DND-41 (cell line): ENCODE data around the gene RACGAP1.

ENCODE experiments used
- ATAC-seq: fragments of 200-7000 bp; cut with Tn5 transposase; 3 replicates; pipeline ENCODE4 v1.9.1; 2021; ENCODE audit warnings: low read depth; ENCODE audit not compliant: insufficient read depth
- DNase-seq: peaks from one replicate; pipeline ENCODE4 v3.0.0-alpha.2; 2020
- H2AFZ ChIP-seq: 2 replicates; pipeline ENCODE4 v1.6.0; 2012; ENCODE audit warnings: low read depth, low read length
- H3K27ac ChIP-seq: 2 replicates; pipeline ENCODE4 v1.5.1; 2012; ENCODE audit warnings: low read length, inconsistent platforms
- H3K27me3 ChIP-seq: fragments of 200-600 bp; sonication (generic); 2 replicates; pipeline ENCODE4 v1.6.0; 2012; ENCODE audit warnings: low read length, mild to moderate bottlenecking, inconsistent platforms; ENCODE audit not compliant: insufficient read depth, poor library complexity
- H3K36me3 ChIP-seq: 2 replicates; pipeline ENCODE4 v1.5.1; 2012; ENCODE audit warnings: low read length, inconsistent platforms; ENCODE audit not compliant: insufficient read depth
- H3K4me1 ChIP-seq: 2 replicates; pipeline ENCODE4 v1.5.1; 2012; ENCODE audit warnings: mild to moderate bottlenecking, low read length; ENCODE audit not compliant: insufficient read depth
- H3K4me2 ChIP-seq: 2 replicates; pipeline ENCODE4 v1.6.0; 2012; ENCODE audit warnings: mild to moderate bottlenecking, moderate library complexity, low read length, inconsistent platforms; ENCODE audit not compliant: insufficient read depth
- H3K4me3 ChIP-seq, 2 experiments: fragments of 200-600 bp in 1 of 2; shearing (Covaris generic) in 1 of 2; 2 replicates each; pipeline ENCODE4 v1.5.1; 2012 to 2016; ENCODE audit warnings: inconsistent platforms in 2 of 2, low read length in 2 of 2, mild to moderate bottlenecking in 2 of 2, low read depth in 1 of 2, moderate library complexity in 1 of 2
- H3K79me2 ChIP-seq: 2 replicates; pipeline ENCODE4 v1.6.0; 2012; ENCODE audit warnings: low read length, inconsistent platforms; ENCODE audit not compliant: insufficient read depth
- H3K9ac ChIP-seq: 2 replicates; pipeline ENCODE4 v1.6.0; 2012; ENCODE audit warnings: low read depth, mild to moderate bottlenecking, inconsistent platforms, low read length, moderate library complexity
- H3K9me3 ChIP-seq: 2 replicates; pipeline ENCODE4 v1.5.1; 2012; ENCODE audit warnings: low read length, moderate library complexity, mild to moderate bottlenecking, inconsistent platforms; ENCODE audit not compliant: insufficient read depth, severe bottlenecking
- H4K20me1 ChIP-seq: 2 replicates; pipeline ENCODE4 v1.6.0; 2012; ENCODE audit warnings: low read length; ENCODE audit not compliant: insufficient read depth
- EZH2 ChIP-seq: IDR thresholded peaks from 3 replicates; pipeline ENCODE4 v1.6.1; 2012; ENCODE audit warnings: borderline replicate concordance, low read depth, mild to moderate bottlenecking, moderate library complexity, low read length, inconsistent platforms; ENCODE audit not compliant: severe bottlenecking
- TF ChIP-seq, protein P1 (sequence below): IDR thresholded peaks from 2 replicates; pipeline ENCODE4 v1.5.1; 2012; ENCODE audit warnings: borderline replicate concordance, low read length, moderate library complexity, mild to moderate bottlenecking; ENCODE audit not compliant: poor library complexity, severe bottlenecking; ENCODE audit errors: extremely low read depth

Gene RACGAP1

DNA sequence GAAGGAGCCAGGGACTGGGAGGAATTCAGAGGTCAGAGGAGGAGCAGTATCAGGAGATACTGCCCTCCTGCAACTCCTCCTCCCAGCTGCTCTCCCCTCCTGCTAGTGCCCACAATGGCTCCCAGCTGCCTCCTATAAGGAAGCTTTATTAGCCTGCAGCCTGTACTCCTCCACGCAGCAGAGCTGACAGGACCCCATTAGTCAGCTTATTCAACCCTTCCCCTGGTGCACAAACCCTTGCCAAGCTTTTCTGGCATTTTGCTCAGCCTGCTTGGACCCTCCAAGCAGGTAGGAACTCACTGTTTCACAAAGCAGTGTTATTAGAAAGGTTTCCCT lies 81.7 kb downstream of the RACGAP1 start:
- H3K79me2 ChIP-seq = no peaks in the 10 kb centered on the region
- no peak for TF ChIP-seq EZH2
- TF ChIP-seq, protein P1, sequence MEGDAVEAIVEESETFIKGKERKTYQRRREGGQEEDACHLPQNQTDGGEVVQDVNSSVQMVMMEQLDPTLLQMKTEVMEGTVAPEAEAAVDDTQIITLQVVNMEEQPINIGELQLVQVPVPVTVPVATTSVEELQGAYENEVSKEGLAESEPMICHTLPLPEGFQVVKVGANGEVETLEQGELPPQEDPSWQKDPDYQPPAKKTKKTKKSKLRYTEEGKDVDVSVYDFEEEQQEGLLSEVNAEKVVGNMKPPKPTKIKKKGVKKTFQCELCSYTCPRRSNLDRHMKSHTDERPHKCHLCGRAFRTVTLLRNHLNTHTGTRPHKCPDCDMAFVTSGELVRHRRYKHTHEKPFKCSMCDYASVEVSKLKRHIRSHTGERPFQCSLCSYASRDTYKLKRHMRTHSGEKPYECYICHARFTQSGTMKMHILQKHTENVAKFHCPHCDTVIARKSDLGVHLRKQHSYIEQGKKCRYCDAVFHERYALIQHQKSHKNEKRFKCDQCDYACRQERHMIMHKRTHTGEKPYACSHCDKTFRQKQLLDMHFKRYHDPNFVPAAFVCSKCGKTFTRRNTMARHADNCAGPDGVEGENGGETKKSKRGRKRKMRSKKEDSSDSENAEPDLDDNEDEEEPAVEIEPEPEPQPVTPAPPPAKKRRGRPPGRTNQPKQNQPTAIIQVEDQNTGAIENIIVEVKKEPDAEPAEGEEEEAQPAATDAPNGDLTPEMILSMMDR = no peak
- ATAC-seq (no peak), DNase-seq (no peak)
- H3K9me3 ChIP-seq = no peaks in the 10 kb centered on the region
- no peak overlapping the region for H3K27ac ChIP-seq
- peaks cover 3% of the 10 kb centered on the region for H3K27me3 ChIP-seq
- no peaks in the 10 kb centered on the region for H3K36me3 ChIP-seq
- no peaks in the 10 kb centered on the region for H4K20me1 ChIP-seq
- H3K4me3 ChIP-seq = no peak overlapping the region
- H3K4me1 ChIP-seq = peaks cover 9% of the 10 kb centered on the region
- no peak overlapping the region for H3K9ac ChIP-seq
- H3K4me2 ChIP-seq = no peak overlapping the region
- no peak overlapping the region for H2AFZ ChIP-seq

DNA sequence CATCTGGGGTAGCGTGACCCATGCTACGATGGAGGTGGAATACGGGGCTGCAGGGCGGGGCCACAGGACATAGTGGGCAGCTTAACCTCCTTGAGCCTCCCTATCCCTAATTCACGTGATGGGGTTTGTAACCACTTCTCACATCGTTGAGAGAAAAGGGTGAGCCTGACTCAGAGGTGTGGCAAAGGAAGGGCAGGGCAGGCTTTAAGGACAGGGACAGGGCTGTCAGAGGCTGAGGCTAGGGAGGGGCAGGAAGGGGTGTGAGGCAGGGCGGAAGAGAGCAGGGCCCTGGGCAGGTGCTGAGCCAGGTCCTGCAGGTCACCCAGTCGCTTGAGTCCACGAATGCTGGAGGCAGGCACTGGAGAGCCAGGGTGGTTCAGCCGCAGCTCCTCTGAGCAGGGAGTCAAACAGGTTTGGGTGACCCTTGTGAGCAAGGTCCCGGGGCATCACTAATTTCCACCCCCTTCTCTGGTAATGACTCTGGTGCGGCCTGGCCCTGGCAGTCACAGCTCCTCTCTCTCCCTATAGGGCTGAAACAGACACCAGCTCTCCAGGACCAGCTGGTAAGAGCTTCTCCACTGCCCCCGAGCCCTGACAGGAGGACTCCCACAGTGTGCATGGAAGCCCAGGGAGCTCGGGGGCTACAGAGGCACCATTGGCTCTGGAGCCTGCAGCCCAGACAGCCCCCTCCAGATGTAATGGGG lies 82.2 kb downstream of the RACGAP1 start:
- Histone ChIP-seq H3K4me2 (no peak overlapping the region), H2AFZ (no peak overlapping the region), H3K79me2 (no peaks in the 10 kb centered on the region), H3K4me1 (peaks cover 9% of the 10 kb centered on the region), H3K9ac (no peak overlapping the region), H3K4me3 (no peak overlapping the region), H4K20me1 (no peaks in the 10 kb centered on the region), H3K9me3 (no peaks in the 10 kb centered on the region), H3K27ac (no peak overlapping the region), H3K36me3 (no peaks in the 10 kb centered on the region), H3K27me3 (peaks cover 3% of the 10 kb centered on the region)
- TF ChIP-seq EZH2 = no peak
- TF ChIP-seq, protein P1 = no peak
- DNase-seq (no peak), ATAC-seq (no peak)

DNA sequence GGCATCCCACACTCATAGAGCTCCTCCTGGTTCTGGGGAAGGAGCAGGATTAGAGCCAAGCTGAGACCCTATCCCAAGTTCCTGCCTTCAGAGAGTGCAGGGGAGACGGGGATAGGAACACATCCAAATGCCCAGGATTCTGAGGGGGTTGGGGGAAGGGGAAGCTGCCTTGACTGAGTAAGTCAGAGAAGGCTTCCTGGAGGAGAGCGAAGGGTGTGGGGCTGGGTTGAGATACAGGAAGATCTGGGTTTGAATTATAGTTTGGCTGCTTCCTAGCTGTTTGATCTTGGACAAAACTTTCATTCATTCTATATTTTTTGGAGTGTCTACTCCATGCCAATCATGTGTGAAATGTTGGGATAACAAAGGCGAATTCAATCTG lies 82.8 kb downstream of the RACGAP1 start:
- H2AFZ ChIP-seq = no peak overlapping the region
- H3K79me2 ChIP-seq = no peaks in the 10 kb centered on the region
- ATAC-seq = no peak
- H3K27me3 ChIP-seq = peaks cover 3% of the 10 kb centered on the region
- peaks cover 9% of the 10 kb centered on the region for H3K4me1 ChIP-seq
- no peaks in the 10 kb centered on the region for H3K9me3 ChIP-seq
- no peak overlapping the region for H3K9ac ChIP-seq
- H4K20me1 ChIP-seq = no peaks in the 10 kb centered on the region
- TF ChIP-seq EZH2 = no peak
- TF ChIP-seq, protein P1 = no peak
- no peak for DNase-seq
- no peaks in the 10 kb centered on the region for H3K36me3 ChIP-seq
- no peak overlapping the region for H3K27ac ChIP-seq
- no peak overlapping the region for H3K4me2 ChIP-seq
- H3K4me3 ChIP-seq = no peak overlapping the region
